ENCODE results near the gene IL17A. TPM values are rescaled to one million over a fixed set of nuclear protein-coding genes. Genes with fewer than 3 reads are reported as not detected.

The IL17A gene
- polyA plus RNA-seq, 1 experiment: not detected

Small RNAs within 50 kb of the gene (small RNA-seq; reads per million reads assigned to genes)
- gene MIR133B (ENCODE audit: insufficient read length, low read depth, low replicate concordance) (not detected), gene MIR206 (ENCODE audit: insufficient read length, low read depth, low replicate concordance) (not detected)

Other genes starting within 250 kb of the IL17A start
- gene PKHD1, start 98.8 kb upstream of the IL17A start, polyA plus RNA-seq (2011; rRNA removed): not detected in 2 replicates
- not detected in 2 replicates for gene IL17F, start 58.1 kb downstream of the IL17A start, polyA plus RNA-seq (2011; rRNA removed)
- gene MCM3, start 98.4 kb downstream of the IL17A start, polyA plus RNA-seq (2011; rRNA removed): 33.3 and 42.2 TPM in 2 replicates
- 2.2 and 2.3 TPM in 2 replicates for gene PAQR8, start 175.8 kb downstream of the IL17A start, polyA plus RNA-seq (2011; rRNA removed)
- 16.6 and 26.3 TPM in 2 replicates for gene EFHC1, start 234.0 kb downstream of the IL17A start, polyA plus RNA-seq (2011; rRNA removed)